ENCODE measurements around the gene JAK3. TPM values are rescaled to one million over a fixed set of nuclear protein-coding genes. Genes with fewer than 3 reads are reported as not detected.
"Not testable (repeated sequence)": the region's sequence is repeated elsewhere in the genome, so short reads cannot be mapped to it uniquely, and the experiment has no call there.

JAK3 gene
- total RNA-seq, 3 donors from 2014 or later = 181 to 220 (median 189) TPM

GRCh38 chr19:17790059-17790780 is 57.6 kb downstream of the JAK3 start:
- DNase-seq (no peak), ATAC-seq (peak in 1 of 2 donors; percentile 16)
- H3K4me3 Mint-ChIP-seq = no peak overlapping the region
- H3K4me1 Mint-ChIP-seq (ENCODE audit: low read depth) = peaks cover 36% of the 10 kb centered on the region
- no peaks in the 10 kb centered on the region for H3K9me3 Mint-ChIP-seq
- peaks cover 2% of the 10 kb centered on the region for H3K27me3 Mint-ChIP-seq (ENCODE audit: low read depth)
- H3K36me3 Mint-ChIP-seq (ENCODE audit: insufficient read depth) = peaks cover 9% of the 10 kb centered on the region

- Mint-ChIP-seq H3K4me1 (ENCODE audit: low read depth) (peaks cover 30% of the 10 kb centered on the region), H3K36me3 (ENCODE audit: insufficient read depth) (peaks cover 16% of the 10 kb centered on the region)
- no peak for DNase-seq
These were observed 59.1 kb downstream of the JAK3 start for GRCh38 chr19:17788632-17789031.

GRCh38 chr19:17787274-17787913 is 60.4 kb downstream of the JAK3 start:
- no peaks in the 10 kb centered on the region for H3K9me3 Mint-ChIP-seq
- DNase-seq = no peak

More at GRCh38 chr19:17788632-17789031, 59.1 kb downstream of the JAK3 start:
- no peaks in the 10 kb centered on the region for H3K9me3 Mint-ChIP-seq
- no peaks in the 10 kb centered on the region for H3K27me3 Mint-ChIP-seq (ENCODE audit: low read depth)
- no peak overlapping the region for H3K4me3 Mint-ChIP-seq
- no peak for ATAC-seq

GRCh38 chr19:17784201-17785008 is 63.4 kb downstream of the JAK3 start:
- no peaks in the 10 kb centered on the region for H3K9me3 Mint-ChIP-seq
- no peaks in the 10 kb centered on the region for H3K27me3 Mint-ChIP-seq (ENCODE audit: low read depth)
- DNase-seq (peak; percentile 70), ATAC-seq (peak; percentile 55 to 64)
- H3K36me3 Mint-ChIP-seq (ENCODE audit: insufficient read depth) = peaks cover 21% of the 10 kb centered on the region
- H3K4me3 Mint-ChIP-seq = no peak overlapping the region
- peaks cover 9% of the 10 kb centered on the region for H3K4me1 Mint-ChIP-seq (ENCODE audit: low read depth)

More at GRCh38 chr19:17787274-17787913, 60.4 kb downstream of the JAK3 start:
- peaks cover 19% of the 10 kb centered on the region for H3K36me3 Mint-ChIP-seq (ENCODE audit: insufficient read depth)
- no peak for ATAC-seq
- peaks cover 24% of the 10 kb centered on the region for H3K4me1 Mint-ChIP-seq (ENCODE audit: low read depth)
- no peak overlapping the region for H3K4me3 Mint-ChIP-seq
- H3K27me3 Mint-ChIP-seq (ENCODE audit: low read depth) = no peaks in the 10 kb centered on the region

- H3K27me3 Mint-ChIP-seq (ENCODE audit: low read depth); H3K9me3 Mint-ChIP-seq; ATAC-seq; DNase-seq; H3K4me3 Mint-ChIP-seq; H3K4me1 Mint-ChIP-seq (ENCODE audit: low read depth): not testable (repeated sequence)
- peaks cover 20% of the 10 kb centered on the region for H3K36me3 Mint-ChIP-seq (ENCODE audit: insufficient read depth)
These were observed 64.1 kb downstream of the JAK3 start for GRCh38 chr19:17783721-17784120.

- H3K4me3 Mint-ChIP-seq = no peak overlapping the region
- H3K36me3 Mint-ChIP-seq (ENCODE audit: insufficient read depth) = peaks cover 18% of the 10 kb centered on the region
- H3K4me1 Mint-ChIP-seq (ENCODE audit: low read depth) = peaks cover 14% of the 10 kb centered on the region
- ATAC-seq (no peak), DNase-seq (no peak)
- H3K27me3 Mint-ChIP-seq (ENCODE audit: low read depth) = no peaks in the 10 kb centered on the region
- no peaks in the 10 kb centered on the region for H3K9me3 Mint-ChIP-seq
These were observed 67.0 kb downstream of the JAK3 start for GRCh38 chr19:17780781-17781180.

- peaks cover 14% of the 10 kb centered on the region for H3K4me1 Mint-ChIP-seq (ENCODE audit: low read depth)
- DNase-seq = no peak
- H3K36me3 Mint-ChIP-seq (ENCODE audit: insufficient read depth) = peaks cover 19% of the 10 kb centered on the region
- no peak overlapping the region for H3K4me3 Mint-ChIP-seq
- no peaks in the 10 kb centered on the region for H3K27me3 Mint-ChIP-seq (ENCODE audit: low read depth)
- no peaks in the 10 kb centered on the region for H3K9me3 Mint-ChIP-seq
- ATAC-seq = no peak
These were observed 68.5 kb downstream of the JAK3 start for GRCh38 chr19:17778968-17779929.

- H3K9me3 Mint-ChIP-seq = no peaks in the 10 kb centered on the region
- no peaks in the 10 kb centered on the region for H3K27me3 Mint-ChIP-seq (ENCODE audit: low read depth)
- DNase-seq (no peak), ATAC-seq (peak; percentile 61 to 71)
- H3K36me3 Mint-ChIP-seq (ENCODE audit: insufficient read depth) = peaks cover 20% of the 10 kb centered on the region
- no peak overlapping the region for H3K4me3 Mint-ChIP-seq
- H3K4me1 Mint-ChIP-seq (ENCODE audit: low read depth) = peaks cover 12% of the 10 kb centered on the region
These were observed 69.4 kb downstream of the JAK3 start for GRCh38 chr19:17778251-17778967.

- not testable (repeated sequence) for ATAC-seq; H3K4me3 Mint-ChIP-seq; H3K27me3 Mint-ChIP-seq (ENCODE audit: low read depth); DNase-seq; H3K9me3 Mint-ChIP-seq
- Mint-ChIP-seq H3K36me3 (ENCODE audit: insufficient read depth) (peaks cover 24% of the 10 kb centered on the region), H3K4me1 (ENCODE audit: low read depth) (peaks cover 12% of the 10 kb centered on the region)
These were observed 69.9 kb downstream of the JAK3 start for GRCh38 chr19:17777840-17778239.

- Mint-ChIP-seq H3K27me3 (ENCODE audit: low read depth) (no peaks in the 10 kb centered on the region), H3K4me1 (ENCODE audit: low read depth) (peaks cover 12% of the 10 kb centered on the region), H3K9me3 (no peaks in the 10 kb centered on the region), H3K36me3 (ENCODE audit: insufficient read depth) (peaks cover 24% of the 10 kb centered on the region), H3K4me3 (no peak overlapping the region)
- ATAC-seq = no peak
- DNase-seq = no peak
These were observed 71.6 kb downstream of the JAK3 start for GRCh38 chr19:17775991-17776803.

GRCh38 chr19:17775245-17775927 is 72.4 kb downstream of the JAK3 start:
- DNase-seq (peak; percentile 29), ATAC-seq (no peak)
- peaks cover 24% of the 10 kb centered on the region for H3K36me3 Mint-ChIP-seq (ENCODE audit: insufficient read depth)
- H3K27me3 Mint-ChIP-seq (ENCODE audit: low read depth) = no peaks in the 10 kb centered on the region
- H3K4me1 Mint-ChIP-seq (ENCODE audit: low read depth) = peaks cover 12% of the 10 kb centered on the region
- no peaks in the 10 kb centered on the region for H3K9me3 Mint-ChIP-seq
- no peak overlapping the region for H3K4me3 Mint-ChIP-seq

All from activated T-cell treated with anti-CD3 and anti-CD28 coated beads, Interleukin-2, amount 50 U/mL, for 4 hours (primary cell).